Inferior parietal cortex (tissue), 1 donor: ENCODE data around the gene SUCO.

Experiments used
- DNase-seq: peaks from one replicate; pipeline ENCODE4 v3.0.0-alpha.2; 2016; ENCODE audit errors: extremely low spot score

SUCO gene

GRCh38 chr1:172515436-172515835 is 17.5 kb upstream of the SUCO start:
- DNase-seq, result no peak

- DNase-seq, result no peak
These were observed 17.0 kb upstream of the SUCO start for GRCh38 chr1:172515927-172516326.

- DNase-seq, result no peak
These were observed 15.9 kb upstream of the SUCO start for GRCh38 chr1:172517081-172517480.

GRCh38 chr1:172517545-172517944 is 15.4 kb upstream of the SUCO start:
- DNase-seq, result no peak

- no peak for DNase-seq
These were observed 3.6 kb upstream of the SUCO start for GRCh38 chr1:172529304-172529703.

GRCh38 chr1:172530000-172530399 is 3.0 kb upstream of the SUCO start:
- DNase-seq, result no peak

- DNase-seq, result no peak
These were observed 1.4 kb upstream of the SUCO start for GRCh38 chr1:172531412-172532182.

- DNase-seq, result peak; percentile 100
These were observed 709 bp upstream of the SUCO start for GRCh38 chr1:172532183-172532699.

- DNase-seq, result peak; percentile 18
These were observed 682 bp downstream of the SUCO start for GRCh38 chr1:172533513-172534151.

GRCh38 chr1:172536256-172536655 is 3.3 kb downstream of the SUCO start:
- no peak for DNase-seq

GRCh38 chr1:172537366-172537765 is 4.4 kb downstream of the SUCO start:
- DNase-seq, result no peak

GRCh38 chr1:172537827-172538391 is 5.0 kb downstream of the SUCO start:
- no peak for DNase-seq

GRCh38 chr1:172540635-172541034 is 7.7 kb downstream of the SUCO start:
- no peak for DNase-seq

- no peak for DNase-seq
These were observed 11.6 kb downstream of the SUCO start for GRCh38 chr1:172544481-172545104.

GRCh38 chr1:172545396-172546004 is 12.6 kb downstream of the SUCO start:
- DNase-seq, result no peak

- no peak for DNase-seq
These were observed 14.1 kb downstream of the SUCO start for GRCh38 chr1:172547071-172547470.

GRCh38 chr1:172549621-172550280 is 16.8 kb downstream of the SUCO start:
- DNase-seq, result no peak

- no peak for DNase-seq
These were observed 18.3 kb downstream of the SUCO start for GRCh38 chr1:172551279-172551678.

- no peak for DNase-seq
These were observed 22.0 kb downstream of the SUCO start for GRCh38 chr1:172554915-172555314.

GRCh38 chr1:172556461-172556860 is 23.5 kb downstream of the SUCO start:
- no peak for DNase-seq

GRCh38 chr1:172557270-172557669 is 24.3 kb downstream of the SUCO start:
- DNase-seq, result no peak
